GM19468 (cell line): ENCODE data around the gene KIF5B.
"Not testable (repeated sequence)": the region's sequence is repeated elsewhere in the genome, so short reads cannot be mapped to it uniquely, and the experiment has no call there.

ENCODE experiments used
- ATAC-seq: cut with Tn5 transposase; IDR thresholded peaks from one replicate; pipeline ENCODE4 v1.9.1; 2021; ENCODE audit warnings: mild to moderate bottlenecking, moderate library complexity, moderate number of reproducible peaks; ENCODE audit not compliant: unreplicated experiment; ENCODE audit errors: extremely low read depth

Gene KIF5B

DNA sequence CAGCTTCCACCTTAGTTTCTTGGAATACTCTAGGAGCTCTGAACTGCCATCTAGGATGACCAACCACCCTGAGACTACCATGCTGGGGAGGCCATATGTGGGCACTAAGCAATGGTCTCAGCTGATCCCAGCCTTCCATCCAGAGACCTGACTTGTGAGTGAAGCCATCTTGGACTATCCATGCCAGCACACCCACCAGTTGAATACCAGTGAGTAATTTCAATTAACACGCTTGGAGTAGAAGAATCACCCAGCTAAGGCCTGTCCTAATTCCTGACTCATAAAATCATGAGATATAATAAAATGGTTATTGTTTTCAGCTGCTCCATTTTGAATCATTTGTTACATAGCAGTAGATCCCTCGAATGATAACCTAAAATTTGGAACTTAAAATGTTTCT lies 5.2 kb upstream of the KIF5B start:
- no peak for ATAC-seq

DNA sequence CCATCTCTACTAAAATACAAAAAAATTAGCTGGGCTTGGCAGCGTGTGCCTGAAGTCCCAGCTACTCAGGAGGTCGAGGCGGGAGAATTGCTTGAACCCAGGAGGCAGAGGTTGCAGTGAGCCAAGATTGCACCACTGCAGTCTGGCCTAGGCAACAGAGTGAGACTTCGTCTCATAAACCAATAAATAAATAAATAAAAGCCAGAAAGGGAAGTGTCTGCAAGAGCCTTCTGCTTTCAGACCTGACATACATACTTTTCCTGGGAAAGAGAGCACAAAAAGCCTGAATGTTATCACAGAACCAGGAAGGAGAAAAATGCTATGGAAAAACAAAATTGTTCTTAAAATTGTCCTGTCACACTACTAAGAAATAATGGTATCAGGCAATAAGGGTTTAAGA lies 4.1 kb upstream of the KIF5B start:
- no peak for ATAC-seq

DNA sequence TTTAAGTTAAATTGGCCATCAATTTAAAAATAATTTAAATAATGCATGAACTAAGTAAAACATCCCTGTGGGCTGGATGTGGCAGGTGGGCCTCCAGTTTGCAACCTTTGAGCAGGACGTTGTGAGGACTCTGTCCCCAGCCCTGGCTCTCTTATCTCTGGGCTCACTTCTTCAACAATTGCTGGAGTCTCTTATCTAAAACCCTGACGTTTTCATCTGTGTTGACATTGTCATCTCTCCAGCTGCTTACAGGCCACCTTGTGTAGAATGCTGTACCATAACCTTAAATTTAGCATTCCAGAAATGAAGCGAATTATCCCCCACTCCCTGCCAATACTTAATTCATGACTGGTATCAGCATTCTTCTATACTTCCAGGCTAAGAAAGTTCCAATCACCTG lies 3.2 kb upstream of the KIF5B start:
- no peak for ATAC-seq

DNA sequence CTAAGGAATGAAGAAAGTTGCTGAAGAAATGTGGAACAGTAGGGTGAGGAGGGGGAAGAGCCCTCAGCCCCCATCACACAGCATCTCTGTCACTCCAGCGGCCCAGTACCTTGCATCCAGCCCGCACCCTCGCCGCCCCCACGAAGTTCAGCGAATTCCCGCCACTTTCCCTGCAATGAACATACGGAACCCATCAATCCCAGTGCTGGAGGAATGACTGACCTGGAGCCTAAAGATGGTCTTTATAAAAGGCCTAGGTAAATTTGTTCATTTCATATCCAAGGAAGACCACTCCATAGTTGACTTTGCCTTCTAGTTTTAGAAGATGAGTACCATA lies 779 bp upstream of the KIF5B start:
- ATAC-seq = no peak

DNA sequence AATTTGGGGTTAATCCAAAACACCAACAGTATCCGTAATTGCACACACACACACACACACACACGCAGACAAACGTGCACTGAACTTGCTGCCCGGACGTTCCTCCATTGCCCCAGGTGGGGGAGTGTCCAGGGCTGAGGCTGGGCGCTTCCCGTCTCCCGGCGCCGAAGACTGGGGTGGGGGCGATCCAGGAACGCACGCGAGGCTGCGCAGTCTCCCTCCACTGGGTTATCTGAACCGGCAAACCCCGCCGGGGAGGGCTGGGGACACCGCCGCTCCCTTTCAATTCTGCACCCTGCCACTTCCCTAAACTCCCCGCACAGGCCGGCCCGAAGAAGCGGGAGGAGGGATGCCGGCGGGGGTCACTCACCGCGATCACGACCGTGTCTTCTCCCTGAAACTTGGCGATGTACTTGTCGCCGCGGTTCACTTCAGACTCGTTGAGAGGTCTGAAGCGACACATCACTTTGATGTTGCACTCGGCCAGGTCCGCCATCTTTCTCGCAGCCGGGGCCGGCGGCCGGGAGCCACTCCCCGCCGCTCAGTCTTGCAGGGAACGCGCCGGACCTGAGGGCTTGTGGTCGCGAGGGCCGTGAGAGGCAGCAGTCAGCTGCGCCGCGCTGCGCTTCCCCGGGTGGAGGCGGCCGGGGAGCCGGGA lies 618 bp downstream of the KIF5B start:
- peak; percentile 18 for ATAC-seq

DNA sequence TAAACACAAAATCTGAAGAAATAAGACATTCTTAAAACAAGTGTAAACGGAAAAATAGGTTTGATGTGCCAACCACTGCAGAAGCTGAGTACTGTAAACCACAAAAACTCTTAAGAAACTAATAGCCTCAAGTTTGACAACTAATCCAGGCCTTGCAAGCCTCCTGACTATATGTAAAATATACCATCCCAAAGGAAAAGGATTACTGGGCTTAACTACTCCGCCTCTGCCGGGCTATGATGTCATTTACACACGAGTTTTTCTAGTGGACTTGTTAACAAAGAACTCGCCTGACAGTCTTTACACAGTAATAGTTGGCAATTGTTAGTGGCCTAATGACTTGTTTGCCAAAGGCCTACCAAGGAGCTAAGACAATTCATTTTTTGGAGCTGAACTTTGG lies 2.1 kb downstream of the KIF5B start:
- no peak for ATAC-seq

DNA sequence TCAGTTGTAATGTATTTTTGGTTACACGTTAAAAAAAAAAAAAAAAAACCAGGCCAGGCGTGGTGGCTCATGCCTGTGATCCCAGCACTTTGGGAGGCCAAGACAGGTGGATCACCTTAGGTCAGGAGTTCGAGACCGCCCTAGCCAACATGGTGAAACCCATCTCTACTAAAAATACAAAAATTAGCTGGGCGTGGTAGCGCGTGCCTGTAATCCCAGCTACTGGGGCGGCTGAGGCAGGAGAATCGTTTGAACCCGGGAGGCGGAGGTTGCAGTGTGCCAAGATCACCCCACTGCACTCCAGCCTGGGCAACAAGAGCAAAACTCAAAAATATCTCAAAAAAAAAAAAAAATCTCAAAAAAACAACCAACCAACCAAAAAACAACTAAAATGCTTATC lies 2.8 kb downstream of the KIF5B start:
- not testable (repeated sequence) for ATAC-seq

DNA sequence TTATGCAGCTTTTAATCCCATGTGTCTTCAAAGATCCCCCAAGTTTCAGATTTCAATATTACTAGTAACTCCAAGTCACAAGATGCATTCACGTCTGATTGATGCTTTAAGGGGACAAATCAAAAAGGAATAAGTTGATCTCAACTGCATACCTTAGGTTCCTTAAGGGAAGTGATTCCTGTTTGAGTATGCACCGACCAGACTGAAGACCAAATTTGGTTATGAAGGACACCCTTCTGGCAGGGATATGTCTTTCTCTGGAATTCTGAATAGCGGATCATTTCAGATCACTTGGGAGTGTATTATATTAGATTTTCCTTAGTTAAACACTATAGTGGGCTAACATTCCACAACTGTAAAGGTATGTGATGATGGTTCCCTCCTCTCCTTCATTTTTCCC lies 4.3 kb downstream of the KIF5B start:
- no peak for ATAC-seq

DNA sequence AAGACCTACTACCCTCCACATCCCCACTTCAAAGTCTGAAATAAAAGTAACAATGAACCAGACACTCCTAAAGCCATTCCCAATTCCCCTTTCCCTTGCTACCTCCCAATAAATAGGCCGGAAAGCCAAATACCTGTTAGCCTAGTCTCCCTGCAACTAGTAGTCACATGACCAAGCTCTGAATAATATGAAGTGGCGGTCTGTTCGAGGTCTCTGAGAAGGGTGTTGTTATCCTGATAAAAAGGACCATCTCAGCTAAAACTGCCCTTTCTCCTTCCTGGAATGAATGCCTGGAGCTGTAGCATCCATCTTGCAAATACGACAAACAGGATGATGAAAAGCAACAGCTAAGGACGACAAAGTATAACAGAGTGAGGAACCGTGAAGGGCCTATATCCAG lies 6.0 kb downstream of the KIF5B start:
- no peak for ATAC-seq

DNA sequence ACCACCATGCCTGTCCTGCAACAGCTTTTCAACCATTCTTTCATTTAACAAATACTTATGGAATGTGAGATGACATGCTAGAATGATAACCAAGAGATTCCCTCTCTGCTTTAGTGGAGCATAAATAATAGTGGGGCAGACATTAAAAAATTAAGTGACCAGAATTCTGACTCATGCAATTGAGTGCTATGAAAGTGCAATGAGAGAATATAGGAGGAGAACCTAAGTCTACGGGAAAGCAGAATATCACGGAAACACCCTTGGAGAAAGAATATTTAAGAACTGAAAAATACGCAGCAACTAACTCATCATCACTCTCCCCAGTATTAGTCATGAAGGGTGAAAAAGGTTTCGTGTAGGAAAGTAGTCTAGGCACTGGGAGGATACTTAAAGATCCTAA lies 7.1 kb downstream of the KIF5B start:
- no peak for ATAC-seq

DNA sequence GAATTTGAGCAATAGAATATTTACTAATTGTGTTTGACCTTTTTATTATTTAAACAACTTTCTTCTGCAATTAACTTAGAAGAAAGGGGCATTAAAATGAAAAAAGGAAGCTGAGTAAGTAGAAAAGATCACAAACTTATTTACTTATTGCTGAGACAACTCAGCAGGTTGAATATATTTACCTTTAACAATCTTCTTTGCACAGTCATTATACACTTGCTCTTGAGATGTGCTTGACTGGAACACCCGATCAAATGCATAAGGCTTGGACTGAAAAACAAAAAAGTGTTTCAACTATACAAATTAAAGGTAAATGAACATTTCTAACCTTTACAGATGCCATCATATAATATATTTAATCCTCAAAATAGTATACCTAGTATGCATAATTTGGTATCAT lies 7.9 kb downstream of the KIF5B start:
- no peak for ATAC-seq

DNA sequence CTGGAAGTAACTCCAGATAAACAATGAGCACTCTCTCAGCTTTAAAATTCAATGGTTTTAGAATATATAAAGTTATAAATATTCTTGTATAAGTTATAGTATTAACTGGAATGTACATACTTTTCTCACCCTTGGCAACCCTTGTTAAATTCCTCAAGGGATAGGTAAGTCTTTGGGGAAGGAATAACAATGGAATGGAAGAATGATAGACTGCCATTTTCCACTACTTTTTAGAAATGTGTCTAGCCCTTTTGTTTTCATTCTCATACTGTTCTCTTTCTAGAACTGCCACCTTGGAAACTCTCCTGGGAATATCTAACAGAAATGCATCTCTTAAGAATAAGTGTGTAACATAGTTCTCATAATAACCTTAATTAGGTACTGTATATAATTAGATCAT lies 8.3 kb downstream of the KIF5B start:
- ATAC-seq = no peak

DNA sequence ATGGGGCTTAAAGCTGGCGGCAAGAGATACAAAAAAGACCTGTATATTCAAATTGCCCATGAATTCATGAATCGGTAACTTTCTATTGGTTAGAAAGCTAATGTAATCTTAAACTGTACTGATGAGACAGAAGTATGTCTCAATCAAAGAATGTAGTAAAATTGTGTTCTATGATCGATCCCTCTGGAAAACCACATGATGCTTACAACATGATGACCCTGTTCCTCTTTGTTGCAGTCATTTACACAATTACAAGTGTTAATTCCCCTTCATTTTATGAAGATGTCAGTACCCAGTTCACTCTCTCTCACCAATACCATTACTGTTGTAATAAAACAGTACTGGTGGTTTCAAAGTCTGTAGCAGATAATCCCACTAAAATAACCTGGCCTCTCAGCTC lies 10.1 kb downstream of the KIF5B start:
- no peak for ATAC-seq

DNA sequence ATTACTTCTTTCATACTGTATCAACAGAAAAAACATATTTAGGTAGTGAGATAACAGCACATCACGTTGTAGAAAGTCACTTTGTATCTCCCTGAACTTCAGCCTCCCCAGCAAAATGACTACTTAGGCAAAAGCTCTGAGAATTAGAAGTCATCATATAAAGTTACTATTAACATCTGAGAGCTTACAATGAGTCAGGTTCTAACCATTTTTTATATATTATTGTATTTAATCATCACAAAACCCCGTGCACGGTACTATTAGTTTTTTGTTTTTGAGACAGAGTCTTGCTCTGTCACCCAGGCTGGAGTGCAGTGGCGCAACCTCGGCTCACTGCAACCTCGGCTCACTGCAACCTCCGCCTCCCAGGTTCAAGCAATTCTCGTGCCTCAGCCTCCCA lies 13.5 kb downstream of the KIF5B start:
- ATAC-seq = not testable (repeated sequence)

DNA sequence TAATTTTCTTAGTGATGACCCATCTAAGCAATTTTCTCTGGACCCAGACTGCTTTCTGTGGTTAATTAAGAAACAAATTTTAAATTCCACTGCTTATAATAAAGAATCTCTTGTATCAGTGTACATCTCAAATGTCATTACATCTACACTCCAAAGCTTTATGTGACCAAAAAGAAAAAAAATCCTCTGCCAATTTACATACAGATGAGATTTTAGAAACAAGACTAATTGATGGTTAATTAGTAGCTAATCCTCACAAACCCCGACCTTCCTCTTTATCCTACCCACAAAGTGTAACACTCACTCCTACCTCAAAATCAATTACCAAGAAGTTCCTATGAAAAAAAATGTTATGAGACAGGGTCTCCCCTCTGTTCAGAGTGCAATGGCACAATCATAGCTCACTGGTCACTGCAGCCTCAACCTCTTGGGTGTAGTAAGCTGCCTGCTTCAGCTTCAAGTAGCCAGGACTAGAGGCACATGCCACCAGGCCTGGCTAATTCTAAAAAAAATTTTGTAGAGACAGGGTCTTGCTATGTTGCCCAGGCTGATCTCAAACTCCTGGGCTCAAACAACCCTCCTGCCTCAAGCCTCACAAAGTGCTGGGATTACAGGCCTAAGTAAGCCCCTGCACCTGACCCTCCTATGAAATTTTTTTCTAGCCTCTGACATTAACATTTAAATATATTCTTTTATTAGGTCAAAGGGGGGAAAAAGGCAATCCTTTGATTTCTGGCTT lies 14.8 kb downstream of the KIF5B start:
- ATAC-seq = no peak

DNA sequence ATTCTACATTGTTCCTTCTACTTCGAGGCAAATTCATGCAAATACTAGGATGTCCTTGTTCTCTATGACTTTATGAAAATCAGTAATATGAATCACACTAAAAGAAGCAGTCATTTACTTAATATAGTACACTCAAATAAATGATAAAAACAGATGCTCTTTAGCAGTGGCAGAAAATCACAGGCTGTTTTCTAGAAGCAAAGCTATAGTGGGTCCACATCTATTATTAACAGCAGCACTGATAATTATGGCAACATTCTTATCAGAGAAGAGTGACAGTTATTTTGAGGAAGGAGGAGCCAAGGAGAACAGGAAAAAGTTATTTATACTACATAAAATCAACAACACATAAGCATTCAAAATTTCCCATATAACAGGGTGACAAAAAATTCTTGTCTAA lies 16.5 kb downstream of the KIF5B start:
- ATAC-seq = no peak

DNA sequence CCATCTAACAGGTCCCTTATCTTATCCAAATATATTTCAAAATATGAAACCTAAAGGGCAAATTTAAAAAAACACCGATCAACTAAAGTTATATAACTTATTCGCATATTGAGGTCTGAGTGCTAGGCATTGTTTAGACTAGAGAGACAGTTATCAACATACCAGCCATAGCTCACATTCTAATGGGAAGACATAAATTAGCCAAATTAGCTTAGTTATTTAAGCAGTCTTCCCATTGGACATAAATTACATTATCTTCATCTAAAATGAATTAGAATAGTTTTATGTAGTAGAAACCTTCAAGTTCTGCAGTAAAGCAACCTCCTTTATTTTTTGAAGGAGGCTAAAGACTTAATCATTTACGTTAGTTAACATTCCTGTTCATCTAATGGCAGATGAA lies 17.4 kb downstream of the KIF5B start:
- no peak for ATAC-seq

DNA sequence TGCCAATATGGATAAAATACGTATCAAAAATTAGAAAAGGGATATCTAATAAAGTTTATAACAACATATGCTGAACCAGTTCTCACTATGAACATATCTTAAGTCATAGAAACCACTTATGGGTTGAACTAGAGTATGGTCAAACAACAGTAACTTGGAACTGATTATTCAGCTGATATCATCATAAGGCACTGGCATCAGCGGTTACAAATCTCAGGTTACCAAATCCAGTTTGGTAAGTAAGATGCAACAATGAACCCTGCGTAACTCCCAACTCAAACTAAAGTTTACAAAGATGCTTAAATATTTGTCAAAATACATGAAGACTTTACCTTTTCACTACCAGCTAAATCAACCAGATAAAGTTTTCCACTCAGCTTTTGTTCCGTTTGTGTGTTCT lies 19.3 kb downstream of the KIF5B start:
- no peak for ATAC-seq

DNA sequence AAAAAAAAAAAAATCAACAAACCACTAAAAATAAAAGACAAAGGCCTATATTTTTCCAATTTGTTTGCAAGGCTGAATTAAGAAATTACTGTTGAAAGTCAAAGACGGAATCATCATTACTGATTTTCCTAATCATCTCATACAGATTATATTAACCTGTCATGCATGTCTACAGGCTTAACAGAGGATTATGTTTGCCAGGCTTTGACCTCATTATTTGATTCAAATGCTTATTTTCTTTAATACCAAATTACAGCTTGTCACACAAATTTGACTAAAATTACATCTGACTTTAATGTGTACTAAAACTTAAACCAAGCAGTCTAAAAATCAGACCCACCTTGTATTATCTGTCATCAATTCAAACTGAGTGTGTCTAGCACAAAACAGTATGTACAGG lies 21.2 kb downstream of the KIF5B start:
- no peak for ATAC-seq

DNA sequence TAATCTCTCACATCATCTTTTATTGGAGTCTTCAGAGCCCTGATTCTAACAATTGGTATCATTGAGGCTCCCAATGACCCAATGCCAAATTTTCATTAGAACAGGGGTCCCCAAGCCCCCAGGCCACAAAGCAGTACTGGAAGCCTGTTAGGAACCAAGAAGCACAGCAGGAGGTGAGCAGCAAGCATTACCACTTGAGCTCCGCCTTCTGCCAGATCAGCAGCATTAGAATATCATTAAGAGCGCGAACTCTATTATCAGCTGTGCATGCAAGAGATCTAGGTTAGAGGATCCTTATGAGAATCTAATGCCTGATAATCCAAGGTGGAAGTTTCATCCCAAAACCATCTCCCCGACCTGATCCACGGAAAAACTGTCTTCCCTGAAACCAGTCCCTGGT lies 23.1 kb downstream of the KIF5B start:
- ATAC-seq = no peak

DNA sequence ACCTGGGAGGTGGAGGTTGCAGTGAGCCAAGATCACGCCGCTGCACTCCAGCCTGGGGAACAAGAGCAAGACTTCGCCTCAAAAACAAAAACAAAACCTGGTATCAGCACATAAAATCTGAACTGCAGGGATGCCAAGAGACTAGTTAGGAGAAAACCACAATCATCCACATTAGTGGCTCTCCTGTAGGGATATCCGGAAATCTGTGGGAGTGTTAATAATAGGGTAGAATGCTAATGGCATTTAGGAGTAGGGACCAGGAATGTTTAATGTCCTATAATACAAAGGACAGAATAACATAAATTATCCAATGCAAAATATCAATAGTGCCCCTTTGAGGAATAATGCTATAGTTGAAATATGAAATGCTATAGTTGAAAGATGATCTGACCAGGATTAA lies 24.3 kb downstream of the KIF5B start:
- ATAC-seq = no peak

DNA sequence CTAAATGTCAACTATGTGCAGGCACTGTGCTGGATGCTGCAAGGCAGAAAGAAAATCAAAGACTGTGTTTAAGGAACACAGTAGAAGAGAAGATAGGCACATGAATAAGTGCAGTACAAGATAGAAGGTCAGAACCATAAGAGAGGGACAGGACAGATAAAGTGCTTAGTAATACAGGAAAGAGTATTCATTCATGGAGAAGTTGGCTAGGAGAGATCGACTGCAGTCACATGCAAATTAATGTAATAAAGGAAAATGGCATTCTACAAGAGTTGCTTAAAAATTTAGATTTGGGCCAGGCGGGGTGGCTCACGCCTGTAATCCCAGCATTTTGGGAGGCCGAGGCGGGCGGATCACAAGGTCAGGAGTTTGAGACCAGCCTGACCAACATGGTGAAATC lies 24.8 kb downstream of the KIF5B start:
- ATAC-seq = no peak
